Esophagus mucosa (tissue), 1 donor: ENCODE measurements around the gene COL6A5. TPM values are rescaled to one million over a fixed set of nuclear protein-coding genes. Genes with fewer than 3 reads are reported as not detected.
"Not testable (repeated sequence)": the region's sequence is repeated elsewhere in the genome, so short reads cannot be mapped to it uniquely, and the experiment has no call there.

Source experiments
- ATAC-seq: fragments of 200-7000 bp; cut with Tn5 transposase; one replicate; pipeline ENCODE4 v1.9.1; 2020
- total RNA-seq: library from RNA; stranded (reverse); gene quantifications from one replicate; pipeline ENCODE4 v1.2.4, GENCODE V29; 2023
- donor health status: DM: yes; HTN: yes; CAD: no.

COL6A5 gene
- total RNA-seq, 1 donor from 2014 or later: 0.16 TPM

DNA sequence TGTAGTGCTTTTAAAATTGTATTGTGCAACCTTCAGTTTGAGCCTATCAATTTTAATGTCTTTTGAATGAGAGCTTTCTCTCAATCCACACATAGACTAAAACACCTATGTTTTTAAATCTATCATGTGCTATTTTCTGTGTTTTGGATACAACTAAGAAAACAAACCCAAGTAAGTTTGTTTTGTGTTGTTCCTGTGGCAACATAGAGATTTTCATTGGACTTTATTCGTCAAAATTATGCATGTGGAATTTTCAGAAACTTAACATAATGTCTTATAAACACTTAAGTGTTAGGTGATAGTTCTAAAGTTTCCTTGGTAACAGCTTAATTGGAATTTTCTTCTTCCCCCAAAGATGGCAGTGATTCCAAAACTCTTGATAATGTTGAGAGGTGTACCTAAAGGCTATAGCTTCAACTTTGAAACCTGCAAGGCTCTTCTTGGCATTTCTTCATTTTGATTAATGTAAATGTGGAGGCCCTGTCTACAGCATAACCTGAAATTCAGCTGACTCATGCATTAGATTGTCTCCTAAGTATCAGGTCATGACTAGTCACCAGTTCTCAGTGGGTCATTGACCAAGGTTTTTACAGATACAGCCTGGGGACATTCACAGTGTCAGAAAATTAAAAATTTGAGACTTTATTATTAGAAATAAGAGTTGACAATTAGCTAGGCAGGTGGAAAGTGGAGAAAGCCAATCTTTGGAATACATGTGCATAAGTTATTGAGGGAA lies 44.4 kb downstream of the COL6A5 start:
- ATAC-seq: peak; percentile 70

DNA sequence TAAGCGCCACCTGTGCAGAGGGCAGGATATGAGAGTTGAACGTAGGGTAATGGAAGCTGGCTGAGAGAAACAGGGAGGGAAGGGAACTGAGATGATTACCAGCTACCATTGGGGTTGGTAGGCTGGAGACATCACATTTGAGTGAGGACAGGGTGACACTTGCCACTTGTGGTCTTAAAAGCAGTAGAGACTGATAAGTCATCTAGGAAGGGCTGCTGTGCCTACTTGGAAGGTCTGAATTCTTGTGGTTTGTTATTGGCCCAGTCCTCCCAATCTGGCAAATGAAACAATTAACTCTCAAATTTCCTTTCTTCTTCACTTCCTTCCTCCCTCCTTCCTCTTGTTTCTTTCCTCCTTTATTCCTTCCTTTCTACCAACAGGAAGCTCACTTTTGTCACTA lies 46.8 kb downstream of the COL6A5 start:
- no peak for ATAC-seq

DNA sequence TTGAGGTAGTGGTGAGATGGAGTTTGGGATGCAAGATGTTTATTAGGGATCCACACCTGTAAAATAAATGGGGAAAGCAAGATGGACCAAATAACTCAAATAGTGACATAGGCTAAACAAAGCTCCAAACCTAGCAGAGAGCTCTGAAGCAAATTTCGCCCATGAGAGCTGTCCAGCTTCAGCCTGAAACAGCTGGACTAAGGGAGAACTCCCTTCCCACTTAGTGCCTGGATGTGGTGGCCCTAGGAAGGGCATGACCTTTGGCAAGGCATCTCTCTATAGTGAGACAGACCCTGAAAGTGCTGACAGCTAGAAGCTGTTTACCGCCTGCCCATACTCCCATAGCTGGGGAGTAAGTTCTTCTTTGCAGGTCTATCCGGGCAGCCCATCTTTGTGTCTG lies 48.1 kb downstream of the COL6A5 start:
- ATAC-seq: no peak

DNA sequence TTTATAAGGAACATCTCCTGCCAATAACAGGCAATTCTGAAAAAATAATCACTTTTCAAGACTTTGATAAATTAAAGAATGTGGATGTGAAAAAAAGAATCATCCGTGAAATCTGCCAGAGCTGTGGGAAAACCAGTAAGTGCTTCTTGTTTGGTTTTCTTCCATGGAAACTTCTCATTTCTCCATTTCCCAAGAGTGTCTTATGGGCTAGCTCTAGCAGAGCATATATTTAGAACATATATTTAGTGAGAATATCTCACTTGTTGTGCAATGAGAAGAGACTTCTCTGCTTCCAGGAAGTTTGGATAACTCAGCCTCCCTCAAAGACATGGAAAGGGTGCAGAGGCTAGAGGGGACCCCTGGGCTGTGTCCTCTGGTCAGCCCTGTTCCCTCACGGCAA lies 49.9 kb downstream of the COL6A5 start:
- no peak for ATAC-seq

DNA sequence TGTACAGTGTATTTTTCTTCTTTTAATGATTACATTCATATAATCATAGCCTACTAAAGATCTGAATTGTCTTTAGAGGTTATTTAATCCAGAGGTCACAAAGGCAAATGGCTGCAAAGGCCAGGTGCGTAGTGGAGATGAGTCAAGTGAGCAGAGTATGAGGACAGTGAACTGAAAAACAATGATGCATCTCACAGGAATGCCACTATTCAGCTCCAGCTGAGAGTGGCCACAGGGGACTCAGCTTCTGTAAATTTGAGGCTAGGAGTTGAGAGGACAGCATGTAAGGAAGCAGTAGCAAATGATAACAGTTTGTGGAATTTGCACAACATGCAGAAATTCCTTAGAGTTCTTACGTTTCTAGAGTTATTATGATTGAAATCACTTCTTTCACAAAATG lies 50.4 kb downstream of the COL6A5 start:
- ATAC-seq: peak; percentile 87

GRCh38 chr3:130404401-130404800 lies 58.9 kb downstream of the COL6A5 start:
- ATAC-seq: no peak

- no peak for ATAC-seq
Observed at GRCh38 chr3:130405956-130406355, 60.5 kb downstream of the COL6A5 start.

DNA sequence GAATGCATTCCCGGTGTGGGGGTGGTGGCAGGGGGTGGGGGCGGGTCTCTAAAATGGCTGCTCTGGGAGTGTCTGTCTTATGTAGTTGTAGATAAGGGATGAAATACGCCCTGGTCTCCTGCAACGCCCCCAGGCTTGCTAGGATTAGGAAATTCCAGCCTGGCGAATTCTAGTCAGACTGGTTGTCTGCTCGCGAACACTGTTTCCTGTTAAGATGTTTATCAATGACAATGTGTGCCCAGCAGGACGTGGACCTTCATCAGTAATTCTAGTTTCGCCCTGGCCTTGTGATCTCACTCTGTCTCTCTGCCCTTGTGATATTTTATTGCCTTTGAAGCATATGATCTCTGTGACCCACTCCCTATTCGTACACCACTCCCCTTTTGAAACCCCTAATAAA lies 62.8 kb downstream of the COL6A5 start:
- ATAC-seq: not testable (repeated sequence)

- no peak for ATAC-seq
Observed at GRCh38 chr3:130411320-130411719, 65.8 kb downstream of the COL6A5 start.

DNA sequence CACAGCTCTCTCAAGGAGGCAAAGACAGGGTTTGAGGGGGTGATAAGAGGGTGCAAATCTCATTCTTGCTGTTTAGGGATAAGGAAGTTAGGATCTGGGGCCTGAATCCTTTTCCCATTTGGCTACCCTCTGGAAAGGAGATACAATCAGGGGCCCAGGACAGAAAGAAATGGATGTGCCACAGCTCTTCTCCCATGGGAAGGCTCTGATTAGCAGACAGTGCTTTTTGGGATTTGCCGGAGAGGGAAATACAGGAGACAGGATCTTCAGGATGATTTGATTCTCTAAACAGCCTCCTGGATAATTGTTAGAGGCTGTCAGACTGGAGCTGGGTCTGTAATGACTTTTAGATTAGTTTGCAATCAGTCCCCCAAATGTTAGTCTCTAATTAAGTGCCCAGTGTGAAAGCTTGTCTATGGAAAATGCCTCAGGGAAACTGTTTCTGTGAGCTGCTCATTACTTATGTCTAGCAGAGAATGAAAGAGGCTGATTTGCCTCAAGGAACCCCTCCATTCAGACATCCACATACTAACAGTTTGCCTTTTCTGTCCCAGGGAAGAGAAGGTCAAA lies 67.6 kb downstream of the COL6A5 start:
- ATAC-seq: no peak

DNA sequence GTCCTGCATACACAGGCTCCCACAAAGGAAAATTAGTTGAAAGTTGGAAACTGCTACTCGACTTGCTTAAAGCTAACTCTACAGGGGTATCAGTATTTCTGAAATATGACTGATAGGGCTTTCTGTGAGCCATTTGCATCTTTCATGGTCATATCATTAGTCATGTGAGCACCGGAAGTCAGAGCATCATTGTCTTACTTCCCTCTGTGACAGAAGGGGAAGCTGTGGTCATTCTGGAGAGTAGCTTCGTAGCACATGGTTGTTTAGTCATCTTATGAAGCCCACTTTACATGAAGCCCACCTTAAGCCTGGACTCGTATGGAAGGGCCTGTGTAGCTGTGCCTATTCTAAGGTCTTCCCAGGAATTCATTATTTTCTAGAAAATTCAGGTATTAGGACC lies 69.0 kb downstream of the COL6A5 start:
- no peak for ATAC-seq

GRCh38 chr3:130420466-130420865 lies 75.0 kb downstream of the COL6A5 start:
- ATAC-seq: no peak

- no peak for ATAC-seq
Observed at GRCh38 chr3:130423064-130423463, 77.6 kb downstream of the COL6A5 start.

DNA sequence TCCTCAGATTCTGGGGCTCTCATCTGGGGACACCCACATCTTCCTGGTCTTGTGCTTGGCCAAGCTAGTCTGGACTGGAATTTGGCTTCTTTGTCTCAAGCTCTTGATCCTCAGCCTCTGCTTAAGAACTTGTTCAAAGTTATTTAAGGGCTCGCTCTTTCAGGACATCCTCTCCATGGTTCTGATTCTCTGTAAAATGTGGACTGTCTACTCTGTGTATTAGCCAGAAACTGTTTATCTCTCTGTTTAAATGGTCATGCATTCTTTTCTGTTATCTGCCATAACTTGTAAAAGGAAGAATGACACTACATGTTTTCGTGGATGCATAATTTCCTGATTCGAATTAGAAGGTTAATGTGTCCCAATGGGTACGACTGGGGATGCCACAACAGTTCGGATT lies 79.4 kb downstream of the COL6A5 start:
- ATAC-seq: no peak

GRCh38 chr3:130425484-130425883 lies 80.0 kb downstream of the COL6A5 start:
- ATAC-seq: no peak

DNA sequence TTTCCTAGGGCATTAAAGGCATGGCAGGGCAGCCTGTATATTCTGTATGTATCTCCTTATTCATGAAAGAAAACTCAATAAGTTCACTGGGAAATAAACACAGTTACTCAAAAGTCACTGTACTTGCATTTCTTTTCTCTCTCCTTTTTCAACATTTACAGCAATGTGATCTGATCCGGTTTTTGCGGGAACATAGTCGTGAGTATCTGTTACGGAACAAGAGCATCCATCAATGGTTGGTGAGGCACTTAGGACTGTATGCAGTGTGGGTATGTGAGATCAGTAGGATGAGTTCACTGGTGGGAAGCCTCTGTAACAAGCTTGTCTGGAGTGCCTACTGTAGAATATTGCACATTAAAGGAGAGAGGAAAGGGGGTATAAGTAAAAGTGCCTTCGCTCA lies 80.7 kb downstream of the COL6A5 start:
- no peak for ATAC-seq

DNA sequence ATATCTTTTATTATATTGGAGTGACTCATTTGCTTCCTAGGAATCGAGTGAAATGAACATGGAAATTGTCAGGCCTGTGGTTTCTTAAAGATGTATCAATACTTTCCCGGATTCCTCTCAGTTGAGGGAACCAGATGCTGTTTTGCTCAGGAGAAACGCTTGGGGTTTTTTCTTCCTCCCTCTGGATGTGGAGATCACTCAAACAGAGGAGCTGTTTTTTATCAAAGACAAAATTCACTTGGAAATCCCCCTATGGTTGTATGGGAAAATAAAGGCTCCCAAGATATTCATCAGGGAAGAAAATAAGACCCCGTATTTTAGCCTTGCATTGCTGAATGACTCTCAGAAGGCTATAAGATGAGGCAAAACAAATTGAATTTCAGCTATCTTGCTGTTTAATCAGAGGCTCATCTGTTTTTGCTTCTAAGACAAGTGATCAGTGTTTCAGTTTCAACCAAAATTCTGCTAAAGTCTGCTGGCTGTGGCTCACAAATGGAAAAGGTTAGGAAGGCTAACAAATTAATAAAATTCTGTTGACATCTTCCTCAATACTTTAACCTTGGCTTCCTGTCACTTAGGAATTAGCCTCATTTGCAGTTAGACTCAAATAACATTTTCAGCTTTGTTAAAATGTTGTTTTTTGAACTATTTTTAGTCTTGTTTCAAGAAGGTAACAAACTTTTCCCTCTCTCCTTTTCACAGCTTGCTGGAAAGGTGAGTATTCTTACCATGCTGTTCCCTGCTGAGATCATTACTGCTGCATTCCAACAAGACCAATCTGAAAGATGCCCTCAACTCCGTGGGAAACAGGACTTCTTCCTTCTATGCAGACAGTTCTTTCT lies 83.6 kb downstream of the COL6A5 start:
- ATAC-seq: no peak

DNA sequence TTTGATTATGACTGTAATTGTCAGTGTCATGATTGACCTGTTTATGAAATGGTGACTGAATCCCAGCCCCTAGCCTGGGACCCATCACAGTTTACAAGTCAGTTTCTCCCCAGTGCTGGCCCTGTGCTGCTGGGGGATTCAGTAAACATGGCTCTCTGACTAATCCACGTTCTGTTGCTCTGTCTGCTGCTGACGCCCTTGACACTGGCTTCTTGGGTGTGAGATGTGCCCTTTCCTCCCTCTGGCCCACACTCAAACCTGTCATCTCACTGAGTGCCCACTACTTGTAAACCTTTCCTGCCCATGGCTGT lies 84.2 kb downstream of the COL6A5 start:
- no peak for ATAC-seq

GRCh38 chr3:130430266-130430665 lies 84.8 kb downstream of the COL6A5 start:
- ATAC-seq: no peak

DNA sequence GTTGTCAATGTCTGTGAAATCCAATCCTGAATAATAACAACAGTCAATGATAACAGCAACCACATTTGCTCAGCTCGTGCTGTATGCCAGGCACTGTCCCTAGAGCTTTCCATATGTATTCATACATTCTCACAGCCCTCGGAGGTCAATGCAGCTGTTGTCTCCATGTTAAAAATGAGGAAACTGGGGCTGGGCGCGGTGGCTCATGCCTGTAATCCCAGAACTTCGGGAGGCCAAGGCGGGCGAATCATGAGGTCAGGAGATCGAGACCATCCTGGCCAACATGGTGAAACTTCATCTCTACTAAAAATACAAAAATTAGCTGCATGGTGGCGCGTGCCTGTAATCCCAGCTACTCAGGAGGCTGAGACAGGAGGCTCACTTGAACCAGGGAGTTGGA lies 86.6 kb downstream of the COL6A5 start:
- ATAC-seq: not testable (repeated sequence)

- no peak for ATAC-seq
Observed at GRCh38 chr3:130433306-130433705, 87.8 kb downstream of the COL6A5 start.

GRCh38 chr3:130442284-130442683 lies 96.8 kb downstream of the COL6A5 start:
- no peak for ATAC-seq

DNA sequence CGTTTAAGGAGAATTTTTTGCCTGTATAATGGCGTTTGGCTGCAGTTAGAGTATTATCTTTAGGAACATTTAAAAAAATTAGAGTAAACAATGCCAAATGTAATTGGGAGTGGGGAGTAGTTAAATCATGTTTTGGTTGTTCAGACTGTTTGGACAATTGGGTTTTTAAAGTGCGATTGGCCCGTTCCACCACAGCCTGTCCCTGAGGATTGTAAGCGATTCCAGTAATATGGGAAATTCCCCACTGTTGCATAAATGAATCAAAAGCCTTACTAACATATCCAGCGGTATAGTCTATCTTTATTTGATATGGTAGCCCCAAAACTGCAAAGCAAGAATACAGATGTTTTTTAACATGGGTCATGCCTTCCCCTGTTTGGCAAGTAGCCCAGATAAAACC lies 101.4 kb downstream of the COL6A5 start:
- not testable (repeated sequence) for ATAC-seq

DNA sequence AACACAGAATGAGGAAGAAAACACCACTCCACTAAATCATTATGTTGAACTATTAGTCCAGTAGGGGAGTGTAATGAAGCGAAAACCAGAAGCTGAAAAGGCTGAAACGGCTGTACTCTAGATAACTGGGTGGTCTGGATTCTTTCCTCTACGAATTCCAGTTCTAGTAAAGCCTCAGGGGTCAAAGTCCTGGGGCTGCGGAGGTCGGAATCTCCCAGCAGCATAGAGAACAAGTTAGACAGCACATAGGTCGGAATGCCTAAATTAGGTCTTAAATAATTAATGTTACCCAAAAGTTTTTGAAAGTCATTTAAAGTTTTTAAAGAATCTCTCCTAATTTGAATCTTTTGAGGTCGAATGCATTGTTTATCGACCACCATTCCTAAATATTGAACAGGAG lies 102.7 kb downstream of the COL6A5 start:
- ATAC-seq: not testable (repeated sequence)
